Measurements from ENCODE around the gene ERO1A. TPM values are rescaled to one million over a fixed set of nuclear protein-coding genes. Genes with fewer than 3 reads are reported as not detected.

Gene ERO1A
- total RNA-seq, 1 experiment from 2014 or later: 118 TPM

DNA sequence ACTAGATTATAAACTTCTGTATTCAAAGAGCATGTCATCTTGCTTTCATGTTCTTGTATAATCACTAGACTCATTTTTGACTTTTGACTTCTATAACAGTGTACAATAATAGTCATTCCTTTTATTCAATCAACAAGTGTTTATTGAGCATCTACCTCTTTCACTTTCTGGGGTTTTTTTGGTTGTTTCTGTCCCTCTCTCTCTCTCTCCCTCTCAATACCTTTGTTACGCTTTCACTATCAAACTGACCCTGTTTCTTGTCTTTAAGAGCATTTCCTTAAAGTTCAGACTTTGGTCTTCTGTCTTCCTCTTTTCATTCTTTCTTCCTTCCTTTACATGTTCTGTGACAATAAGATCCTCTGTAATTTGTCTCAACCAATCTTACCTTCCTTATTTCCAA lies 93.2 kb downstream of the ERO1A start:
- Histone ChIP-seq H3K36me3 (ENCODE audit: control insufficient read depth in 1 of 2, insufficient read depth in 2 of 2, low read length in 2 of 2) (no peaks in the 10 kb centered on the region), H3K9me2 (ENCODE audit: insufficient read depth) (no peaks in the 10 kb centered on the region), H3K9ac (ENCODE audit: low read length) (no peak overlapping the region), H4K20me1 (ENCODE audit: insufficient read depth) (no peaks in the 10 kb centered on the region), H3K27me3 (ENCODE audit: insufficient read depth, low read length) (no peaks in the 10 kb centered on the region), H3K9me3 (ENCODE audit: control insufficient read depth in 1 of 2, insufficient read depth in 1 of 2, low read depth in 1 of 2, low read length in 2 of 2) (no peaks in the 10 kb centered on the region), H3K4me3 (replicated peaks in 1 of 2; ENCODE audit: low read depth in 1 of 2, low read length in 2 of 2) (no peak overlapping the region), H3K27ac (ENCODE audit: low read depth, low read length) (no peak overlapping the region), H3K4me2 (ENCODE audit: low read length) (no peak overlapping the region), H3K79me2 (ENCODE audit: insufficient read depth, low read length) (no peaks in the 10 kb centered on the region), H3K4me1 (ENCODE audit: control insufficient read depth in 1 of 2, insufficient read depth in 2 of 2, low read length in 2 of 2) (peaks cover 0 to 1% of the 10 kb centered on the region in 2 experiments; a peak in 1 of 4 replicates), H2AFZ (ENCODE audit: low read depth, low read length, poor library complexity, severe bottlenecking) (no peak overlapping the region)
- CTCF ChIA-PET: no interaction called here
- ATAC-seq: no peak
- BruUV-seq (replicated peaks): no TSS peak
- no peak for TF ChIP-seq TCF7L2 (IDR thresholded peaks at IDR 0.05; ENCODE audit: borderline replicate concordance, extremely low read depth, insufficient read depth, insufficient read length)
- TF ChIP-seq POLR2A (IDR thresholded peaks at IDR 0.05; ENCODE audit: borderline replicate concordance, extremely low read depth, insufficient read depth, insufficient read length): no peak
- TF ChIP-seq ZFX (IDR thresholded peaks at IDR 0.05): no peak
- no peak for TF ChIP-seq SP1 (IDR thresholded peaks at IDR 0.05; ENCODE audit: low read depth)
- TF ChIP-seq, protein P1, sequence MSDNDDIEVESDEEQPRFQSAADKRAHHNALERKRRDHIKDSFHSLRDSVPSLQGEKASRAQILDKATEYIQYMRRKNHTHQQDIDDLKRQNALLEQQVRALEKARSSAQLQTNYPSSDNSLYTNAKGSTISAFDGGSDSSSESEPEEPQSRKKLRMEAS (IDR thresholded peaks at IDR 0.05): no peak
- no peak for TF ChIP-seq ELF1 (IDR thresholded peaks at IDR 0.05; ENCODE audit: borderline replicate concordance, low read depth)
- intact Hi-C loops (cut with micrococcal nuclease): no loop called here
- POLR2A ChIA-PET: no interaction called here
- RAD21 ChIA-PET (ENCODE audit: low non-redundant PET in 1 of 2, low total read pairs in 2 of 2, uncharacterized antibody in 2 of 2, unreplicated experiment in 2 of 2): no interaction called here
- DNase-seq (ENCODE audit: low read depth, low spot score): no peak

DNA sequence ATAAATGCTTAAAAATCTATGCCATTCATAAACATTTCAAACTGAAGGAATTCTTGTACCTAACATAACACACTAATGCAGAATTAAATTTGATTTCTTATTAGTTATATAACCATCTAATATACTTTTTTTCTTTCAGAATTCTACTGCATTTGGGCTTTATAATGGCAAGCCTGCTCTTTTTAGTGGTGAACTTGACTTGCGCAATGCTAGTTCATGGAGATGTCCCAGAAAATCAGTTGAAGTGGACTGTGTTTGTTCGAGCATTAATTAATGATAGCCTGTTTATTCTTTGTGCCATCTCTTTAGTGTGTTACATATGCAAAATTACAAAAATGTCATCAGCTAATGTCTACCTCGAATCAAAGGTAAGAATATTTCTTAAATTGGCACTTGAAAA lies 95.4 kb downstream of the ERO1A start:
- RAD21 ChIA-PET (ENCODE audit: low non-redundant PET in 1 of 2, low total read pairs in 2 of 2, uncharacterized antibody in 2 of 2, unreplicated experiment in 2 of 2): no interaction called here
- Histone ChIP-seq H3K9ac (ENCODE audit: low read length) (no peak overlapping the region), H3K9me3 (ENCODE audit: control insufficient read depth in 1 of 2, insufficient read depth in 1 of 2, low read depth in 1 of 2, low read length in 2 of 2) (no peaks in the 10 kb centered on the region), H3K36me3 (ENCODE audit: control insufficient read depth in 1 of 2, insufficient read depth in 2 of 2, low read length in 2 of 2) (no peaks in the 10 kb centered on the region), H2AFZ (ENCODE audit: low read depth, low read length, poor library complexity, severe bottlenecking) (no peak overlapping the region), H3K79me2 (ENCODE audit: insufficient read depth, low read length) (no peaks in the 10 kb centered on the region), H3K27me3 (ENCODE audit: insufficient read depth, low read length) (no peaks in the 10 kb centered on the region), H3K4me1 (ENCODE audit: control insufficient read depth in 1 of 2, insufficient read depth in 2 of 2, low read length in 2 of 2) (peaks cover 0 to 4% of the 10 kb centered on the region in 2 experiments; a peak in 1 of 4 replicates), H3K4me3 (replicated peaks in 1 of 2; ENCODE audit: low read depth in 1 of 2, low read length in 2 of 2) (no peak overlapping the region), H3K27ac (ENCODE audit: low read depth, low read length) (no peak overlapping the region), H3K9me2 (ENCODE audit: insufficient read depth) (no peaks in the 10 kb centered on the region), H3K4me2 (ENCODE audit: low read length) (no peak overlapping the region), H4K20me1 (ENCODE audit: insufficient read depth) (no peaks in the 10 kb centered on the region)
- no peak for DNase-seq (ENCODE audit: low read depth, low spot score)
- no peak for ATAC-seq
- TF ChIP-seq EZH2phosphoT487 (IDR thresholded peaks at IDR 0.05; ENCODE audit: borderline replicate concordance) (no peak), FOSL1 (IDR thresholded peaks at IDR 0.05; ENCODE audit: low read depth) (no peak), ZNF274 (IDR thresholded peaks at IDR 0.05; ENCODE audit: low read depth, low read length) (no peak), TCF7L2 (IDR thresholded peaks at IDR 0.05; ENCODE audit: borderline replicate concordance, extremely low read depth, insufficient read depth, insufficient read length) (no peak)
- no TSS peak for BruUV-seq (replicated peaks)
- POLR2A ChIA-PET: no interaction called here
- intact Hi-C loops (cut with micrococcal nuclease): no loop called here
- CTCF ChIA-PET: no interaction called here
